22Rv1 (cell line): ENCODE data around the gene CEP170B.
A peak's percentile ranks its signal among the peaks of the same experiment; 100 is the strongest.

Experiments used
- H3K27ac ChIP-seq: fragments of 450-650 bp; 2 replicates; pipeline ENCODE4 v1.5.1; 2017
- ZFX ChIP-seq: fragments of 450-650 bp; IDR thresholded peaks from 2 replicates; pipeline ENCODE4 v1.6.1; 2017; ENCODE audit warnings: antibody characterized with exemption, borderline replicate concordance
- TF ChIP-seq, protein P1 (sequence below): fragments of 450-650 bp; IDR thresholded peaks from 2 replicates; pipeline ENCODE4 v1.5.1; 2017; ENCODE audit warnings: mild to moderate bottlenecking

The CEP170B gene

DNA sequence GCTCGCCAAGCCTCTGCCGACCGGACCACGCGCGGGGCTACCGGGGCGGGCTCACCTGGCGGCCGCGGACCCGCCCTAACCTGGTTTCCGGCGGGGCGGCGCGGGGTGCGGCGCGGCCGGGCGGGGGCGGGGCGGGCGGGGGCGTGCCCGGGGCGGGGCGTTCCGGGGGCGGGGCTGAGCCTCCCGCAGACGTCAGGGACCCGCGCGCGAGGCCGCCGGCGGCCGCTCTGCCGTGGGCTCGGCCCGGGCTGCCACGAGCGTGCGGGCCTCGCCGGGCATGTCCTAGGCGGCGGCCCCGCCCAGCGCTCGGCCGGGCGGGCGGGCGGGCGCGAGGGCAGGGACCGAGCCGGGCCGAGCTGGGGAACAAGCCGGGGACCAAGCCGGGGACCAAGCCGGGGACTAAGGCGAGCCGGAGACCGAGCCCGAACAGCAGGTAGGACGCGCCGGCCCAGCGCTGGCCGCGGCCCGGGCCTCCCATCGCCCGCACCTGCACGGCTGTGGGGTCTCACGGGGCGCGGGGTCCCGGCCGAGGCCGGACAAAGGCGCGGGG lies at the start of gene CEP170B:
Gene CEP170B (plus strand): TSS at position 188 of the 550 bp plus-strand sequence. CDS start 3,183 bp downstream, outside the sequence.
- peak within 1 kb of the TSS; percentile 91 for H3K27ac ChIP-seq
- TF ChIP-seq, protein P1, sequence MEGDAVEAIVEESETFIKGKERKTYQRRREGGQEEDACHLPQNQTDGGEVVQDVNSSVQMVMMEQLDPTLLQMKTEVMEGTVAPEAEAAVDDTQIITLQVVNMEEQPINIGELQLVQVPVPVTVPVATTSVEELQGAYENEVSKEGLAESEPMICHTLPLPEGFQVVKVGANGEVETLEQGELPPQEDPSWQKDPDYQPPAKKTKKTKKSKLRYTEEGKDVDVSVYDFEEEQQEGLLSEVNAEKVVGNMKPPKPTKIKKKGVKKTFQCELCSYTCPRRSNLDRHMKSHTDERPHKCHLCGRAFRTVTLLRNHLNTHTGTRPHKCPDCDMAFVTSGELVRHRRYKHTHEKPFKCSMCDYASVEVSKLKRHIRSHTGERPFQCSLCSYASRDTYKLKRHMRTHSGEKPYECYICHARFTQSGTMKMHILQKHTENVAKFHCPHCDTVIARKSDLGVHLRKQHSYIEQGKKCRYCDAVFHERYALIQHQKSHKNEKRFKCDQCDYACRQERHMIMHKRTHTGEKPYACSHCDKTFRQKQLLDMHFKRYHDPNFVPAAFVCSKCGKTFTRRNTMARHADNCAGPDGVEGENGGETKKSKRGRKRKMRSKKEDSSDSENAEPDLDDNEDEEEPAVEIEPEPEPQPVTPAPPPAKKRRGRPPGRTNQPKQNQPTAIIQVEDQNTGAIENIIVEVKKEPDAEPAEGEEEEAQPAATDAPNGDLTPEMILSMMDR, result no peak
- no peak for TF ChIP-seq ZFX

DNA sequence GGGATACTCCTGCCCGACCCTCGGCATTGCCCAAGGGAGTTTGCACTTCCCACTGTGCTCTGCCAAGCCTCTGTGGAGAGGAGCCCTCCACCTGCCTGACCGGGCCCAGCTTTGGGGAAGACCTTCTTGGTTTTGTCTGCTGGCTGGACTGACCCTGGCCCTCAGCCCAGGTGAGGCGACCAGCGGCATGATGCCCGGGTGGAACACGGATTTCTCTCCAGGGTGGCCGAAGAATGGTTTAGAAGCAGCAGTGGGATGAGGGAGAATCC lies 48.5 kb upstream of the CEP170B start:
- H3K27ac ChIP-seq, result peak overlapping the region; percentile 94
- TF ChIP-seq, protein P1, result no peak
- no peak for TF ChIP-seq ZFX

DNA sequence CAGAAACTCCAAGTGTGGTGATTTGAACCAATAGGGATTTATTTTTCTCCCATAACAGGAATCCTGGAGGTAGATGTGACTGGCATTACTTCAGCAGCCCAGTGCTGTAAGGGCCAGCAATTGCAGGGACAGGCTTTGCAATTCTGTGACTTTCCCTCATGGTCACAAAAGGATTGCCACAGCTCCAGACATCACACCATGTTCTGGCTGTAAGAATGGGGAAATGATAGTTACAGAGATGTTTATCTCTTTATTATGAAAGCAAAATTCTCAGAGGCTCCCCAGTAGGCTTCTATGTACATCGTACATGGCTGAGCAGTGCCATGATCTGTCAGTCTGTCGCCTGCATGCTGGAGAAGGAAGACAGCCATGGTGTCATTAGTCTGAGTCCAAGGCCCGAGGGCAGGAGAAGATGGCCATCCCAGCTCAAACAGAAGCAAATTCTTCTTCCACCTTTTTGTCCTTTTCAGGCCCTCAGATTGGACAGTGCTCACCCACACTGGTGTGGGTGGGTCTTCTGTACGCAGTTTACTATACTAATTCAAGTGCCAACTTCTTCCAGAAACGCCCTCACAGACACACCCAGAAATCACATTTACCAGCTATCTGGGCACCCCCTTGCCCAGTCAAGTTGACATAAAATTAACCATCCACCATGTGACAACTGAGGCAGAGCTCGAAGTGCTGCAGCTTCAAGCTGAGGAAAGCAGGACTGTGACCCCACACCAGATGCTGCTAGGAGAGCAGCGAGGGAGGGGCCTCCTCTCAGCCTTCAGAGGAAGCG lies 46.9 kb upstream of the CEP170B start:
- TF ChIP-seq ZFX, result no peak
- TF ChIP-seq, protein P1, result no peak

DNA sequence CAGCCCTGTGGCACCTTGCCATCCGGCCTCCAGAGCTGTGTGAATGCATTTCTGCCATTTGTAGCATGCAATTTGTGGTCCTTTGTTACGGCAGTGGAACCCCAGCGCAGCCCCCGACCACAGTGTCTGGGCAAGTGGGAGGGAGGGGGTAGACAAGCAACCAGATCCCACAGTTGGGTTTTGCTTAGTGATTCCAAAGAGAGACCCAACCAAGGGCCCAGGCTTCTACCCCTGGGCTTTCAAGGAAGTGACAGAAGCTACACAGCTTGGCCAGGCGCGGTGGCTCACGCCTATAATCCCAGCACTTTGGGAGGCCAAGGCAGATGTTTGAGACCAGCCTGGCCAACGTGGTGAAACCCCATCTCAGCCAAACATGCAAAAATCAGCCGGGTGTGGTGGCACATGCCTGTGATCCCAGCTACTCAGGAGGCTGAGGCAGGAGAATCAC lies 46.3 kb upstream of the CEP170B start:
- H3K27ac ChIP-seq, result no peak overlapping the region
- no peak for TF ChIP-seq ZFX
- TF ChIP-seq, protein P1, result no peak

More for the DNA sequence above, 46.9 kb upstream of the CEP170B start:
- no peak overlapping the region for H3K27ac ChIP-seq

DNA sequence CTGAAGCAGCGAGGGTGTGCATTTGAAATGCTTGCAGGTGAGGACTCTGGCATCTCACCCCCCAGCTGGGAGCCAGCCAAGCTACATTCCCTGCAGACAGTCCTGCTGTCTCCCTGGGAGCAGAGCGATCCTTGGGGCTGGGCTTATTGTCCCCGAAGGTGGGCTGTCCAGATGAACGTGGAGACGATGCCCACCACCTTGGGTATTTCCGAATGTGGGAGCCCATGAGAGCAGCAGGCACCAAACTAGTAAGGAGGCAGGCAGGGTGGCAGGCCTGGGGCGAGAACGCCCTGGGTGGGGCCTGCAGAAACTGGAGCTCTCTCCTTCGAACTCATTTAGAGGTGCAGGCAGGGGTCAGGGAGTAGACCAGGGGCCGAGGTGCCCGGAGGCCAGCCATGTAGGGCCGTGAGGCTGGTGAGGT lies 45.7 kb upstream of the CEP170B start:
- no peak overlapping the region for H3K27ac ChIP-seq
- TF ChIP-seq, protein P1, result no peak
- TF ChIP-seq ZFX, result no peak

DNA sequence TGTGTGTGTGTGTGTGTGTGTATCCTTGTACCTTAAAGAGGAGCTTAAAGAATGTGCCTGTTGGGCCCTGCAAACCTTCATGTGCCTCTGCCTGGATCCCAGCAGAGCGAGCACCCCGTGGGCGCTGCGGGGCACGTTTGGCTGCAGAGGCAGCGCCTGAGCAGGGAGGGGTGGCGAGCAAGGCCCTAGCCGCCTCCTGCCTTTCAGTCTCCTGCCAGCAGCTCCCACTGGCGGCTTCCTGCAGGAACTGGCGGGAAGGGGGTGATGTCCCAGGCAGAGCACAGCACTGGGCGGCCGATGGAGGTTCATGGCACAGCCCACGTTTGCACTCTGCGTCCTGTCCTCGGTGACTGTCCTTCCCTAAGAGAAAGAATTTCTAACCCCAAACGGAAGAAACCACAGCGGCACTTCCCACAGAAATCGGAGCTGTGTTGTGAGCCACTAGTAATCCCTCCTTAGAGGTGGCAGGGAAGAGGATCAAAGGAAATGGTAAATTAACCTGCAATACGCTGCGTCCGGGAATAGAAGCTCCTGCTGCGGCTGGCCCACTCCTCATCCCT lies 44.3 kb upstream of the CEP170B start:
- H3K27ac ChIP-seq, result no peak overlapping the region
- TF ChIP-seq ZFX, result no peak
- TF ChIP-seq, protein P1, result no peak

DNA sequence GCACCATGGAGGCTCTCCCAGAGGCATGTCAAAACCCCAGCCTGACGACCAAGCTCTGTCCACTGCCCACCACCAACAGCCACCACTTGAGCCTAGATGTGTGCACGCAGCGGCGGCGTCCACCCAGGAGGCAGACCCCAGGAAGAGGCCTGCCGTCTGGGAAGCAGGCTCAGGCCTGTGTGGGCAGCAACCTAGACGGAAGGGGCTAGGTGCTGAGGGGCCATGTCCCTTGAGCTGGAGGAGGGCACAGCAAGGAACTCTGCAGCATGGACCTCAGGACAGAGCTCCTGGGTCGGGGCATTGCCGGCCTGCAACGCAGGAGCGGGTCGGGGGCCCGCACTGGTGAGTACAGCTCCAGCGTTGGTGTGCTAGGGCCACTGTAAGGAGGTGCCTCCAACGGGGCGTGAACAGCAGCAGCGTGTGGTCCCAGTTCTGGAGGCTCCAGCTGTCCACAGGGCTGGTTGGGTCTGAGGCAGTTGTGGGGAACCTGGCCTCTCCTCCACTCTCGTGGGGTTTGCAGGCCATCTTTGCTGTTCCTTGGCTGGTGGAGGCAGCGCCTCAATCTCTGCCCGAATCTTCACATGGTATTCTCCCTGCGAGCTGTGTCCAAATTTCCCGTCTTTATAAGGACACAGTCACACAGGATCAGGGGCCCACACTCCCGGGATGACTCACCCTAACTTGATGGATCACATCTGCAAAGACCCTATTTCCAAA lies 43.7 kb upstream of the CEP170B start:
- TF ChIP-seq, protein P1, result no peak
- TF ChIP-seq ZFX, result no peak
- no peak overlapping the region for H3K27ac ChIP-seq
